Measurements from ENCODE around the gene SNX5.
A peak's percentile ranks its signal among the peaks of the same experiment; 100 is the strongest.

Gene SNX5

DNA sequence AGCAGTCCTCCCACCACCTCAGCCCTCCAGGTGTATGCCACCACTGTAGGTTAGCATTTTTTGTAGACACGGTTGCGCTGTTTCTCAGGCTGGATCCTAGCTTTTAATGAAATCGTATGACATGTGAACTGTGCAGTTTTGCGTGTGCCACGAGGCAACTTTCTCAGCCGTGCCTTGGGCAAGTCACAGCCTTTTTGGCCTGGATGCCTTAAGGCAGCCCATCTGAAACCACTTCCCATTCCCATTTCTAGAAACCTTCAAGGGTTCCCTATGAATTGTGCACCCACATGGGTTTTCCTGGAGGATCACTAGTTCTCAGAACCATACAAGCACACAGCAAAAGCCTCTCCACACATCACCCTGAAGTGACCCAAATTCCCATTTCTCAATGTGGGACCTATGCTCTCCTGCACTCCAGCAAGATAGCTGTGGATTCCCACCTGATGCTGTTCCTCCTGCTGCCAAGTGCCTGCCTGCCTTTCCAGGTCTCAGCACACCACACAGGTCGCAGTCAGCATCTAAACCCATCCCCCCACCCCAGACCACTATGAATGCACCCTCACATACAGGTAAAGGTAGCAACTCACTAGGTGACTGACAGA, 28.9 kb downstream of the SNX5 start:
- DNase-seq: no peak

DNA sequence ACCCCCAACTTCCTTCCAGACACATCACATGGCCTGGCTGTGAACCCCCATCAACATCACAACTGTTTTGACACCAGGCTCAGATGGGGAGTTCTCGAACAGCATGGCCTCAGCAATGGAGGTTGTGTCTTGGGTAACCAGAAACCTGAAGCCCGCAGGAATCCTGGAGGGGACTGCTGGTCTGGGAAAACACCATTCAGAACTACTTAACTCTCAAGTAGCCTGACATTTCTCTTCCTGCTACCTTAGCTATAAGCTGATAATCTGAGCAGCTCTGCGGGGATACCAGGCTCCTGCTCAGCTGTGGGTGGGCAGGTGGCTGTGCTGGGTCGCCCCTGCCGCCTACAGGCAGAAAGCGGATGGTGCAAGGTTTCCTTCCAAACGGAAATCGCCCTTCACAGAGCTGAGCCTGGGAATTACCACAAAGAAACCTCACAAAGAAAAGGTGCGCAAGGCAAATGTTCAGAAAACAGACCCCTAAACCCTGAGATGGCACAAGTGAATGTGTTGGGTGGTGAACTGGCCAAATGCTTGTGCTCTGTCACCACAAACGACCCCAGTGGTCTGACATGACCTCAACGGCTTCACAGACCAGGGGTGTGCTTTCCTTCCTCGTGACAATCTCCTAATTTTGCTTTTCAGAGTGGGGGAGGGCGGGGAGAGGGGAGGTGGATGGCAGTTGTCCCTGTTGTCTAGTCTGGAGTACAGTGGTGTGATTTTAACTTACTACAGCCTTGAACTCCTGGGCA, 29.5 kb downstream of the SNX5 start:
- DNase-seq: peak; percentile 69

DNA sequence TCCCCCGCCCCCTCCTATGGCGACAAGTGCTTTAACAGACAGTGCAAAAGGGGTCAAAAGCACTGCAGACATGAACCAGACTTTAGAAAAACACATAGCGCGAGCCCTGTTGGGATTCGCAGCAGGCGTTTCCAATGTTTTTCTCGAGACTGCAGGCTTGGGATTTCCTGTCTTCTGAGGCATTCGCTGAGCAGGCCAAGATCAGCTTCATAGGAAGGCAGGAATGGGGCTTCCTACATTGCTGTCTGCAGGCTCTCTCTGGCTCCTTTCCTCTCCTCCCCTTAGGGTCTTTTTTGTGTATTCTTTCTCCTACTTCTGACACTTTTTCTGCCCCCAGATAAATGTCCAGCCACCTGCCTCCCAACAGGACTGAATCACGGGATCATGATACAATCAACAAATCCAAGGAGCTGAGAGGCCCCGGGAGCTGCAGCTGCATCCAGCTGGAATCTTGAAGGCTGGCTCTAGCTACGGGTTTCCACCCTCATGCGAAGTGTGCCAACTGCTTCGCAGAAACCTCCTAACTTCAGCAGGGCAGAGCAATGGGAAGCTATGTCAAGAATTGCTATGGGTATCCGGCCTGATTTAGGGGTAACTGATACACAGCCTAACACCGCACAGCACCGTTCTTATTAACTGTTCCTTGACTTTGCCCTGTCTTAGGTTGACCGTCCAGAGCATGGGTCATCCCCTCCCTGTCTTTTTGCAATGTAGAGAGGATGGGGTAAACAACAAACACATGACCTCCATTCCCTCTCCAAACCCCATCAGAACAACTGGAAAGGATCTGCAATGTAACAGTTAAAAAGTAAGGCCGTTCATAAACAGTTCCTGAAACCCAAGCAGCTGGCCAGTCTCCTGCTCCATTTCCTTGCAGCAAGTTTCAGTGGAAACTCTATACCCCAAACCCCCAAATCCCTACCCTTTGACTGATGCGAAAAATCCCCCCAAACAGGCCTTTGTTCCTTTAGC, 31.5 kb downstream of the SNX5 start:
- DNase-seq: no peak

DNA sequence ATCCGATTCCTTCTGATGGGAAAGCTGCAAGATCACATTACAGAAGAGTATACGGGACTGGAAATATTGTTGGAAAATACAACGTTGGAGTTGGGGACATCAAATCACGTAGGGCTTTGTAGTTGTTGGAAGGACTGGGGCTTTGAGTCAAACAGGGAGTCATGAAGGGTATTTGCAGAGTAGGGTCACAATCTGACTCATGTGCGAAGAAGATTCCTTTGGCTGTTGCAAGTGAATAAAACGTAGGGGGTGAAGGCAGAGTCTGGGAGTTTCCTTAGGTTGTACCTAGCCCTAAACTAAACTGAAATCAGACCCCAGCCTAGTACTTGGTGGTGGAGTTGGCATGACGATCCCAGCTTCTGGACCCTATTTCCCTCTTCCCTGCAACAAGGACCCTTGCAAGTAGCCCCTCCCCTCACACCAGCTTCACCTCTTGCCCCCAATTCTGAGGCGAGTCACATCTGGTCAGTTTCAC, 32.3 kb downstream of the SNX5 start:
- no peak for DNase-seq

DNA sequence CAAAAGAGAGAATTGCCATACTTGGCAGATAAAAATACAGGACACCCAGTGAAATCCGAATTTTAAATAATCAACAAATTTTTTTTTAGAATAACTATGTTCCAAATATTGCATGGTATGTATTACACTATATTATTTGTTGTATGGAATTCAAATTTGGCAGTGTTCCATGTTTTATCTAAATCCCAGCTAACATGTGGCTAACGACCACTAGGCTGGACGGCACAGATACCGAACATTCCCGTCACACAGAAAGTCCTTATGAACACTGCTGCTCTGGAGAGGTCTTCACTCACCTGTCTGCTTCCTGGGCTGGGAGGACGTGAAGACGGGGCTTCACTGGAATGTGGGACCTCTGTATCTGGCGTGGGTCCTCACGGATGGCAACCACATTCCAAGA, 32.8 kb downstream of the SNX5 start:
- DNase-seq: no peak

DNA sequence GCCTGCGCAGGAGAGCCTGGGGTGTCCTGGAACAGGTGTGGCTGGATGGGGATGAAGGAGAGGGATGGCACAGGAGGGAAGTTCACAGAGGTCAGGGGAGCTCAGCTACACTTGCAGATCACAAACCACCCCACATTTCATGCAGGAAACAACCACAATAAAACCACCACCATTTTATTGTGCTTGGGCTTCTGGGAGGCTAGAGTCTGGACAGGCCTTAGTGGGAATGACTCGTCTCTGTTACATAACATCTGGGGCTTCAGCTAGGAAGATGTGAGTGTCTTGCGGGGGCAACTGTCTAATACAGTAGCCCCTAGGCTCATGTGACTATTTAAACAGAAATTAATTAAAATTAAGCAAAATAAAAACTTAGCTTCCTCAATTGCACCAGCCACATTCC, 33.4 kb downstream of the SNX5 start:
- no peak for DNase-seq

DNA sequence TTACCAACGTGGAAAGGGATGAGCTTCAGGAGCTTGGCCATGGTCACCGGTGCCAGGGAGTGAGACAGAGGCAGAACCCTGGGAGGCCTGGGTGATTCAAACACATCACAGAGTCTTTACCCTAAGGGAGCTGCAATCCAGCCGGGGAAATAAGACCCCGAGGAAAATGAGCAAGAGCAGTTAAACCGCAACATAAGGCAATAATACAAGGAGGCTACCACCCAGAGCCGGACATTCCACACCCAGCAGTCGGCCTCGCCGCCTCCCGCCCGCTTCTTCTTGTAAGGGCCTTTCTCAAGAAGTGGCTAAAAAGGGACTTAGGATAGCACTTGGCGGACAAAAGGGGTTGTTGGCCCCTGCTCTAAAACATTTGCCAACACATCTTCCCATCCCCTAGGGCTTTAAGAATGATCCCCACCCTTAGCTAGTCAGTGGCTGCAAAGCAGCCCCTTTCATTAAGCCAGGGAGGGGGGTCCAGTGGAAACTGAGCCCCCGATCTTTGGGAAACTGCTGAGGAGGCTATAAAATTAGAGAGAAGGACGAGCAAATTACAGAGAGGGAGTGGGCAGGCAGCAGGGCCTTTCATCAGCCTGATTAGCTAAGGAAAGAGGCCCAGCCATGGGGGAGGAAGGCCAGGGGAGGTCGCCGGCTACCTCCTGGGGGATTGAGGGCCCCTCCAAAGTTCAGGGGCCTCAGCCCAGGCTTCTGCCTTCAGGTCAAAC, 34.3 kb downstream of the SNX5 start:
- DNase-seq: no peak

DNA sequence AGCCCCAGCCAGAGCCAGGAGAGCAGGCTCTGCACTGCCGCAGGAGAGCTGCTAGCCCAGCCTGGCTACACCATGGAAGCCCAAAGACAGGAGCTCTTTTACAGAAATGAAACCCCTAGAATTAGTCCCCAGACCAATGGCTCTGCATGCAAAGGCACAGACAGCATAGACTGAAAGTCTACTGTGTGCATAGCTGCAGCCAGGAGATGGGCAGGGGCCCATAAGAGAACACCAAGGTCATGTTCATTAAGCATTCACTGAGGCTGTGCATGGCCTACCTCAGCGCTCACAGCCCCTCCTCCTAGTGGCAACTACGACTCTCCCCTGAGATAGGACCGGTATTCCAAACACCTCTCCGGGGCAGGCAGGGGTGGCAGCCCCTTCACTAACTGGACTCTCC, 34.9 kb downstream of the SNX5 start:
- no peak for DNase-seq

DNA sequence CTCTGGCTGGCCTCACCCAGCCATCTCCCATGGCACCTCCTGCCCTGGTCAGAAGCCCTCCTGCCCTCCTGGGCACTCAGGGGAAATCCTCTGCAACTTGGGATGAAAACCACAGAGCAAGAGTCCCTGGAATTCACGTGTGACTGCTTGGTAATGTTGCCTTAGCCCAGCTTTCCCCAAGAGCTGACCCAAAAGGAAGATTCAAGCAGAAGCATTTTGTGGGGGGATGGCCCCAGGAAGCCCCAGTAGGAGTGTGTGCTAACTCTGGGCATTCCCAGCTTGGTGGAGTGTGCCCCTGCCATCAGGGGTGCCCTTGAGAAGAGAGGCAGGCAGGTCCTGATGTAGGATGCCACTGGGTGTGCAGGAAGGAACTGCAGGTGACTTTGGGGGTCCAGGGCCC, 35.5 kb downstream of the SNX5 start:
- no peak for DNase-seq

DNA sequence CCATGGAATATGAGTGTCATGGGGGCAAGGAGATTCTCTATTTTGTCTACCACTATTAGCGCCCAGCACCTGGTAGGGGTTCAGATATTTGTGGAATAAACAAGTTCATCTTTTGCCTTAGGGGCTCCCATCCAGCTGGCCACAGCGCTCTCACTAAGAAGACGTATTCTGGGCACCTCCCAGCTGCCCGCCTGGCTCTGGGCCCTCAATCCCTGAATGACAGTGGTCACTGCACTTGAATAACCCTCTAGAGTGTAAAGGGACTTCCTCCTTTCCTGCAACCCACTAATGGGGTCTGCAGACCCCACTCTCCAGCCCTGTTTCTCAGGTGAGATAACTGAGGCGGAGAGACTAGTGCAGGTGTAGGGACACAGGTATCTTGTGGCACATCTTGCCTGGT, 36.2 kb downstream of the SNX5 start:
- DNase-seq: no peak

DNA sequence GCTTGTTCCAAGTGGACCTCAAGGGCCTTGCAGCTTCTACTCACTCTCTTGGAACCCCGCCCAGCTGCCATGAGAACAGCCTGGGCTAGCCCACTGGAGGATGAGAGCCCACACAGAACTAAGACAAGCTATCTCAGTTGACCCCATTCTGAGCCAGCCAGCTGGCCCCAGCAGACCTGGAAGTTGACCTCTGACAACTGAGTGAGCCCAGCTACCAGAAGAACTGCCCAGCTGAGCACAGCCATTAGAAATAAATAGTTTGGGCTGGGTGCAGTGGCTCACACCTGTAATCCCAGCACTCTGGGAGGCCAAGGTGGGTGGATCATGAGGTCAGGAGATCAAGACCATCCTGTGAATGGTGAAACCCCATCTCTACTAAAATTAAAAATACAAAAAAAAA, 37.1 kb downstream of the SNX5 start:
- no peak for DNase-seq

DNA sequence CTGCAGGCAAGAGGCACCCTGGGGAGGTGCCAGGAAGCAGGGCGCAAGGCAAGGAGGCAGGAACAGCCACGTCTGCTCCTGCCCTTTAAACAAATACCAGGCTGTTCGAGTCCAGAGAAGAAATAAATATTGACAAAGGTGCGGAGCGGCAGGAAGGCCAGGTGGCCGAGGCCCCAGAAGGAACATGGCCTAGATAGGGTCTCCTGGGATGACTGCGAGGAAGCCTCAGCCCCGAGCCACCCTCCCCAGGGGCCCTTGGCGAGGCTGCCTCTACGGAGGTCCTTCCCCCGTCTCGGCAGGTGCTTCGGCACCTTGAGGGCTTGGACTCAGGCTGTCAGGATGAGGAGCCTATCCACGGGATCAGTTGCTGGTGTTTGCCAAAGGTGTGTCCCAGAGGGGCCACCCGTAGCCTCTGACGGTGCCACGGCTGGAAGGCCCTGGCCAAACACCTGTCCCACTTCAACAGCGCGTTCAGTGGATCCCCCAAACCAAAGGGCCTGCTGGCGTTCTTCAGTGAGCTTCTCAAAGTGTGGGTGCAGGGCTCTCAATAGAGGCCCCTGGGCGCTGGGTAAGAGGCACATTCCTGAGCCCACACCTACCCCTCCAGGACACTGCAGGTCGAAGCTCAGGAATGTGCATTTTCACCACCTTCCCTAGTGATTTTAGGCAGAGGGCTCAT, 39.8 kb downstream of the SNX5 start:
- peak; percentile 63 for DNase-seq

DNA sequence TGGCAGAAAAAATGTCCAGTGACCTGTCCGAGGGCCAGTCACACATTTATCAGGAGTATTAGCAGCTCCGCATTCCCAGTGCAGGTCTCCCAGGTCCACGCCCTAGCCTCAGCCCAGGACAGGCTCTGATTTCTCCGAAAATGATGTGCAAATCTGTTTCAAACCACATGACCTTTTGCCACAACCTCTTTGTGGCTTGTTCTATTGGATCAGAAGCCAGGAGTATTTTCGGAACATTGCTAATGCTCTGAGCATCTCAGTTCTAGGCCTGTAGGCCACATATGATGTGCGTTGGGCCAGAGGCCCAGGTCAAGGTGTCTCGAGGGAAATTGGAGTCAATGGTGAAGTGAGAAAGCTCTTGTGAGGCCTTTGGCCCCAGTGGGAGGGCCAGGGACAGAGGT, 40.4 kb downstream of the SNX5 start:
- no peak for DNase-seq

DNA sequence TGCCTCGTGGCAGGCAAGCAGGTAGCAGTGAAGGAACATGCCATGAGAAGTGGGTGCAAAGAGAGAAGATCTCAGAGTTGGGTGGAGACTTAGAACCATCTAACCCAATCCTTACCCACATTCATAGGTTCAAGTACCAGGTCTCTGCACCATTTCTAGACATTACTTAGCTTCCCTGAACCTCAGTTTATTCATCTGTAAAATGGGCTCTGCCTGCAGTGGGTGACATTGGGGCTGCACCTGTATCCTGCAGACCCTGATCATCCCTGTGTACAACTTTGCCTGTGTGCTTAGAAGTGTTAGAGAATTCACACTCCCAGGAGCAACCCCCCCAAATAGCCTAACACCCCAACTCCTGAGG, 42.7 kb downstream of the SNX5 start:
- no peak for DNase-seq

DNA sequence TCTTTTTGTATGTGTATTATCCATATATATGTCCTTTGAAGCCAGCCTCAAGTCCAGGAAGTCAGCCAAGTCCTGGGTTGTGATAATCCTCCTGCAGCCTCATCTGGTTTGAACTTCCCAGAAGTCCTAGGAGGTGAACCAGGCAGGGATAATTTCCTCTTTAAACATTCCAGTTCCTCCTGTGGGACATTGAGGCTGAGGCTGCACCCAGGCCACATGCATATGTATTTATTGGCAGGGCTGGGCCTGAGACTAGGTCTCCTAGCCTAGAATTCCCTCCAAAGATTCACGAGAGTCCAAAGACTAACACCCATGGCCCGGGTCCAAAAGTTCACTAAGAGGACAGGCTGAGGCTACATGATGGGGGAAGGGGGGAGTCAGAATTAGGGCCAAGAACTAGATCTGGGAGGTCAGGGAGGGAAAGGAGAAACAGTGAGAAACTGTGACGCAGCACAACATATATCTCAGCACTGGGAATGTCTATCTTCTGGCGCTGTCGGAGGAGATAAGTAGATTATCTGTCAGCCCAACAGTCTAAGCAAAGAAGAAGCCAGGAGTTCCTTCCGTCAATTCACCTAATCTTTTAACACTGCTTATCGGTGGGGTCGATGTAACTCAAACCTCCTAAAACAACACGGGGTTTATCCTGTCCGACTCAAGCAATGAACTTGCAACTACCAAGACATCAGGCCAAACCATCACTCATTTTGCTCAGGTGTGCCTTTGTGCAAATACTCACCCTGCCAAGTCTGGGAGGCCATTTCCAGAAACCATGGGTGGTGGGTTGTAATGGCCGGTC, 43.3 kb downstream of the SNX5 start:
- DNase-seq: no peak

DNA sequence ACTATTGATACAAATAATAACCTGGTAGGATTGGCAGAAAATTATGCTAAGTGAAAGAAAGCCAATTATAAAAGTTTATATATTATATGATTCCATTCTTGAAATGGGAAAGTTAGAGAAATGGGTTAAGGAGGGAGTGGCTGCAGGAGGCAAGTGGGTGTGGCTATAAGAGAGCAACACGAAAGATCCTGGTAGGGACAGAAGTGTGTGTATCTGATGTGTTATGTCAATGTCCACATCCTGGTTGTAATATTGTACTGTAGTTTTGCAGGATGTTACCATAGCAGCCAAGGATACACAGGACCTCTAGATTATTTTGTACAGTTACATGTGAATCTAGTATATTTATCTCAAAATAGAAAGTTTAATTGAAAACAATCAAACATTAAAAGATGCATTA, 46.8 kb downstream of the SNX5 start:
- DNase-seq: peak; percentile 13

DNA sequence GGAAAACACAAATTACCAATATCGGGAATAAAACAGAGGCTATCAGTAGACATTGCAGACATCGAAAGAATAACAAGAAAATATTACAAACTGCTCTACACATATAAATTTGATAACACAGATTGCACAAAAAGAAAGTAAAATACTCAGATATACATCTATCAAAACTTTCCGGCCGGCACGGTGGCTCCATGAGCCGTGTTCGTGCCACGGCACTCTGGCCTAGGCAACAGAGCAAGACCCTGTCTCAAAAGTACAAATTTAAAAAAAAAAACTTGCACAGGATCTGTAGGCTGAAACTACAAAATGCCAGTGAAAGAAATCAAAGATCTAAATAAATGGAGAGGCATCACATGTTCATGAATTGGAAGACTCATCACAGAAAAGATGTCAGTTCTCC, 49.4 kb downstream of the SNX5 start:
- no peak for DNase-seq

DNA sequence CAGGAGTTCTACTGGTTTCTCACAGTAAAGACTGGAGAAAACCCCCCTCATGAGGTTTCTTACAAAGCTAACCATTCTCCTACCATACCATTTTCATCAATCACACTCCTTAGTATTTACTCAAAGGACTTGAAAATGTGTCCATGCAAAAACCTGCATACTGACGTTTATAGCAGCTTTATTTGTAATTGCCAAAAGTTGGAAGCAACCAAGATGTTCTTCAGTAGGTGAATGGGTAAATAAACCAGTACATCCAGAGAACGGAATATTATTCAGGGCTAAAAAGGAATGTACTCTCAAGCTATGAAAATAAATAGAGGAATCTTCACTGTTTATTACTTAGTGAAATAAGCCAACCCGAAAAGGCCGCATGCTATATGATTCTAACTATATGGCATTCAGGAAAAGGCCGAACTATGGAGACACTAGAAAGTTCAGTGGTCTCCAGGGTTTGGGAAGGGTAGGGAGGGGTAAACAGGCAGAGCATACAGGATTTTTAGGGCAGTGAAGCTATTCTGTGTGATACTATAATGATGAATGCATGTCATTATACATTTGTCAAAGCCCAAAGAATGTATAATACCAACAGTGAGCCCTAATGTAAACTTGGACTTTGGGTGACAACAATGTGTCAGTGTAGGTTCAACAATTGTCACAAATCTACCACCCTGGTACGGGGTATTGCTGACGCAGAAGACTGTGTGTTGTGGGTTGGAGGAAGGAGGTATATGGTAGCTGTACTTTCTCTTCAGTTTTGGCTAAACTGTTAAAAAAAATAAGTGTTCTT, 50.6 kb downstream of the SNX5 start:
- DNase-seq: no peak

DNA sequence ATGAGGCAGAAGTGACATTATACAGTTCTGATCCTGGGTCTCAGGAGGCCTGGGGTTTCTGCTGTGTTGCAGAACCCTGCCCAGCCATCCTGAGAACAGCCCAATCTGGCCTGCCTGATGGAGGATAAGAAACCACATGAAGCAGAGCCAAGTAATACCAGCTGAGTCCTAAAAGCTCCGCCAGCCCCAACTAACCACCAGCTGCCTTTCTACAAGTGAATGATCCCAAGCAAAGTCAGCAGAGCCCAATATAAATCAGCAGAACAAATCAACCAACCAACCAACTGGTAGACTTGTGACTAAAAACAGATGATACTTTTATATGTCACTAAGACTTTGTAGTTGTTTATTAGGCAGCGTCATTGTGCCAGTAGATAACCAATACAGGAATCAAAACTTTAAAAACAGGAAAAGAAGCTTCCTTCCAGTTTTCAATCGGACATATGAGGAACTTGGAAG, 52.1 kb downstream of the SNX5 start:
- DNase-seq: no peak

DNA sequence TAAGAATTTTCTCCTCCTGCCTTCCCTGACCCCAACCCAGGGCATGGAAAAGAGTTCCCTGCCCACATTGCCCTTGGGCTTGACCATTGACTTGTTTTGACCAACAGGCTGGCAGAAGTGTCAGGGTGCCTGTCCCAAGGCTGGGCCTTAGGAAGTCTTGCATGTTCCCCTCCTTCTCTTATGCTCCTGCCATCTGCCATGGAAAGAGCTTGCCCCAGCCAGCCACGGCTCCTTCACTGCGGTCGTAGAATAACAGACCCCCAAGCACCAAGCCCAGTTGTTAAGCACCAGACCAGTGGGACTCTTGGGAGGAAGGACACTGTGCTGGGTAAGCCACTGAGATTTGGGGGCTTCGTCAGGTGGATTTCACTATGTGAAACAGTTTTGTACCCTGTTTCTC, 53.6 kb downstream of the SNX5 start:
- no peak for DNase-seq

DNA sequence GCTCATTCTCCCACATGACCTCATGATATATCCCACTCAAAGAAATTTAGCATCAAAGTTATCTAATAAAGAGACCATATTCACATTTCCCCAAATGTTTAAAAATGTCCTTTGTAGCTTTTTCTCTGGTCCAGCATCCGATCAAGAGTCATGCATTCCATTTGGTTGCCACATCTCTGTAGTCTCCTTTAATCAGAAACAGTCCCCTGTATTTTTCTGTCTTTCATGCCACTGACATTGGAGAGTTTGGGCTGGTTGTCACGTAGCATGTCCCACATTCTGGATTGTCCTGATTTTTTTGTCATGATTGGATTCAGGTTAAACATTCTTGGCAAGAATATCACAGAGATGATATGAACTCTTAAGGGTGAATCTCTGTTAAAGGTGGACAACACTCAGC, 55.7 kb downstream of the SNX5 start:
- no peak for DNase-seq
